DOHH2 (cell line): ENCODE results near the gene ADAM10.

Source experiments
- CTCF ChIP-seq: fragments of 200-600 bp; sonication (generic); IDR thresholded peaks from one replicate; pipeline ENCODE4 v1.5.1; 2014; ENCODE audit warnings: antibody characterized with exemption, mild to moderate bottlenecking, low read depth, low read length; ENCODE audit not compliant: poor library complexity, severe bottlenecking
- EZH2phosphoT487 ChIP-seq: fragments of 200-600 bp; sonication (generic); IDR thresholded peaks from 2 replicates; pipeline ENCODE4 v1.6.1; 2017; ENCODE audit warnings: borderline replicate concordance, mild to moderate bottlenecking, antibody characterized with exemption, low read length, moderate library complexity, mixed read lengths

GRCh38 chr15:58742022-58742813 is 7.3 kb downstream of the ADAM10 start:
- no peak for TF ChIP-seq CTCF
- no peak for TF ChIP-seq EZH2phosphoT487
